ENCODE data around the gene CANX.

The CANX gene

GRCh38 chr5:179778591-179778990, 79.8 kb downstream of the CANX start:
- Histone ChIP-seq H3F3A (ENCODE audit: control insufficient read depth, insufficient read depth) (peaks cover 4% of the 10 kb centered on the region; the same call in 1 of the 2 replicates), H3K36me3 (ENCODE audit: control insufficient read depth, low read length) (peaks cover 40% of the 10 kb centered on the region), H3K79me2 (ENCODE audit: control insufficient read depth, low read length) (no peaks in the 10 kb centered on the region), H3K4me1 (ENCODE audit: control insufficient read depth, low read length) (no peaks in the 10 kb centered on the region), H4K20me1 (ENCODE audit: control insufficient read depth, insufficient read depth, low read depth, low read length) (no peaks in the 10 kb centered on the region; the same call in 1 of the 2 replicates), H3K27ac (ENCODE audit: low read depth, low read length) (no peak overlapping the region), H3K27me3 (ENCODE audit: control insufficient read depth, low read length) (no peaks in the 10 kb centered on the region), H3K9me2 (replicated peaks; ENCODE audit: control insufficient read depth, low read length) (no peaks in the 10 kb centered on the region), H3K4me3 (ENCODE audit: low read length) (no peak overlapping the region), H3K4me2 (ENCODE audit: low read length) (no peak overlapping the region), H3K9me3 (ENCODE audit: control insufficient read depth, insufficient read depth, low read length) (no peaks in the 10 kb centered on the region)
- no peak for TF ChIP-seq CTCF (IDR thresholded peaks at IDR 0.05; ENCODE audit: low read depth, low read length, poor library complexity, severe bottlenecking)
- TF ChIP-seq EZH2phosphoT487 (IDR thresholded peaks at IDR 0.05; ENCODE audit: borderline replicate concordance, low read length): no peak

GRCh38 chr5:179779826-179780225, 81.1 kb downstream of the CANX start:
- Histone ChIP-seq H3K9me3 (ENCODE audit: control insufficient read depth, insufficient read depth, low read length) (no peaks in the 10 kb centered on the region), H3K4me2 (ENCODE audit: low read length) (no peak overlapping the region), H3K27ac (ENCODE audit: low read depth, low read length) (no peak overlapping the region), H3K9me2 (replicated peaks; ENCODE audit: control insufficient read depth, low read length) (no peaks in the 10 kb centered on the region), H3K79me2 (ENCODE audit: control insufficient read depth, low read length) (no peaks in the 10 kb centered on the region), H3K27me3 (ENCODE audit: control insufficient read depth, low read length) (no peaks in the 10 kb centered on the region), H3F3A (ENCODE audit: control insufficient read depth, insufficient read depth) (peaks cover 4% of the 10 kb centered on the region; the same call in 1 of the 2 replicates), H3K36me3 (ENCODE audit: control insufficient read depth, low read length) (peaks cover 27% of the 10 kb centered on the region), H3K4me1 (ENCODE audit: control insufficient read depth, low read length) (no peaks in the 10 kb centered on the region), H3K4me3 (ENCODE audit: low read length) (no peak overlapping the region), H4K20me1 (ENCODE audit: control insufficient read depth, insufficient read depth, low read depth, low read length) (no peaks in the 10 kb centered on the region; the same call in 1 of the 2 replicates)
- TF ChIP-seq EZH2phosphoT487 (IDR thresholded peaks at IDR 0.05; ENCODE audit: borderline replicate concordance, low read length) (no peak), CTCF (IDR thresholded peaks at IDR 0.05; ENCODE audit: low read depth, low read length, poor library complexity, severe bottlenecking) (no peak)

- no peaks in the 10 kb centered on the region for H3K9me3 ChIP-seq (ENCODE audit: control insufficient read depth, insufficient read depth, low read length)
- TF ChIP-seq CTCF (IDR thresholded peaks at IDR 0.05; ENCODE audit: low read depth, low read length, poor library complexity, severe bottlenecking) (no peak), EZH2phosphoT487 (IDR thresholded peaks at IDR 0.05; ENCODE audit: borderline replicate concordance, low read length) (no peak)
- no peak overlapping the region for H3K4me2 ChIP-seq (ENCODE audit: low read length)
- no peaks in the 10 kb centered on the region; the same call in 1 of the 2 replicates for H4K20me1 ChIP-seq (ENCODE audit: control insufficient read depth, insufficient read depth, low read depth, low read length)
- H3K9me2 ChIP-seq (replicated peaks; ENCODE audit: control insufficient read depth, low read length): no peaks in the 10 kb centered on the region
- H3K4me1 ChIP-seq (ENCODE audit: control insufficient read depth, low read length): no peaks in the 10 kb centered on the region
- H3K79me2 ChIP-seq (ENCODE audit: control insufficient read depth, low read length): no peaks in the 10 kb centered on the region
- peaks cover 22% of the 10 kb centered on the region for H3K36me3 ChIP-seq (ENCODE audit: control insufficient read depth, low read length)
- H3K27me3 ChIP-seq (ENCODE audit: control insufficient read depth, low read length): no peaks in the 10 kb centered on the region
- H3K4me3 ChIP-seq (ENCODE audit: low read length): no peak overlapping the region
- peaks cover 4% of the 10 kb centered on the region; the same call in 1 of the 2 replicates for H3F3A ChIP-seq (ENCODE audit: control insufficient read depth, insufficient read depth)
- H3K27ac ChIP-seq (ENCODE audit: low read depth, low read length): no peak overlapping the region
Measured at GRCh38 chr5:179780362-179780761, 81.6 kb downstream of the CANX start.
